ENCODE measurements around the gene SOCS2.
"Not testable (repeated sequence)": the region's sequence is repeated elsewhere in the genome, so short reads cannot be mapped to it uniquely, and the experiment has no call there.

Gene SOCS2

GRCh38 chr12:93571925-93572711 is at the start of gene SOCS2:
Gene SOCS2 (plus strand): TSS chr12:93572675. CDS start chr12:93572898, 223 bp downstream.
- DNase-seq (ENCODE audit: low read depth), result no peak

GRCh38 chr12:93524386-93525133 is 47.9 kb upstream of the SOCS2 start:
- no peak for DNase-seq (ENCODE audit: low read depth)

GRCh38 chr12:93526786-93527428 is 45.6 kb upstream of the SOCS2 start:
- no peak for DNase-seq (ENCODE audit: low read depth)

- no peak for DNase-seq (ENCODE audit: low read depth)
Observed at GRCh38 chr12:93530358-93530757, 42.1 kb upstream of the SOCS2 start.

GRCh38 chr12:93533310-93533709 is 39.2 kb upstream of the SOCS2 start:
- DNase-seq (ENCODE audit: low read depth), result no peak

GRCh38 chr12:93536111-93536765 is 36.2 kb upstream of the SOCS2 start:
- no peak for DNase-seq (ENCODE audit: low read depth)

- DNase-seq (ENCODE audit: low read depth), result no peak
Observed at GRCh38 chr12:93536766-93537488, 35.5 kb upstream of the SOCS2 start.

GRCh38 chr12:93537769-93538168 is 34.7 kb upstream of the SOCS2 start:
- DNase-seq (ENCODE audit: low read depth), result no peak

- DNase-seq (ENCODE audit: low read depth), result no peak
Observed at GRCh38 chr12:93539821-93540220, 32.7 kb upstream of the SOCS2 start.

GRCh38 chr12:93540466-93540865 is 32.0 kb upstream of the SOCS2 start:
- DNase-seq (ENCODE audit: low read depth), result no peak

GRCh38 chr12:93541578-93542225 is 30.8 kb upstream of the SOCS2 start:
- DNase-seq (ENCODE audit: low read depth), result no peak

GRCh38 chr12:93547778-93548177 is 24.7 kb upstream of the SOCS2 start:
- DNase-seq (ENCODE audit: low read depth), result no peak

GRCh38 chr12:93549174-93549573 is 23.3 kb upstream of the SOCS2 start:
- DNase-seq (ENCODE audit: low read depth), result no peak

GRCh38 chr12:93550748-93551611 is 21.5 kb upstream of the SOCS2 start:
- DNase-seq (ENCODE audit: low read depth), result no peak

- no peak for DNase-seq (ENCODE audit: low read depth)
Observed at GRCh38 chr12:93552427-93552826, 20.0 kb upstream of the SOCS2 start.

- DNase-seq (ENCODE audit: low read depth), result not testable (repeated sequence)
Observed at GRCh38 chr12:93557879-93558278, 14.6 kb upstream of the SOCS2 start.

- DNase-seq (ENCODE audit: low read depth), result not testable (repeated sequence)
Observed at GRCh38 chr12:93558685-93559084, 13.8 kb upstream of the SOCS2 start.

GRCh38 chr12:93563807-93564538 is 8.5 kb upstream of the SOCS2 start:
- DNase-seq (ENCODE audit: low read depth), result no peak

GRCh38 chr12:93565760-93566159 is 6.7 kb upstream of the SOCS2 start:
- DNase-seq (ENCODE audit: low read depth), result no peak

All from stimulated activated CD8-positive, alpha-beta memory T cell treated with anti-CD3 and anti-CD28 coated beads, Interleukin-4, amount 100 ng/mL, for 24 hours (primary cell).